K562 (cell line): ENCODE results near the gene IGFBP4. TPM values are rescaled to one million over a fixed set of nuclear protein-coding genes. Genes with fewer than 3 reads are reported as not detected.

Experiments
- CBFB ChIP-seq: sonication (generic); formaldehyde crosslinking; IDR thresholded peaks from 2 replicates; pipeline ENCODE4 v1.4.0; 2020; ENCODE audit warnings: mild to moderate bottlenecking, missing genetic modification reagents
- CHD1 ChIP-seq: fragments of 200-600 bp; sonication (generic); IDR thresholded peaks from one replicate; pipeline ENCODE4 v1.6.1; 2012; ENCODE audit warnings: mild to moderate bottlenecking, moderate library complexity, low read length, inconsistent platforms
- CREB3L1 ChIP-seq: fragments of 450-650 bp; IDR thresholded peaks from 2 replicates; pipeline ENCODE4 v1.6.1; 2014; ENCODE audit warnings: low read depth, mild to moderate bottlenecking, moderate library complexity, borderline replicate concordance
- ETS1 ChIP-seq: conservative IDR thresholded peaks from 2 replicates; pipeline ENCODE4 v1.6.1; 2011; ENCODE audit warnings: low read depth, mild to moderate bottlenecking, low read length; ENCODE audit not compliant: control insufficient read depth
- JUND ChIP-seq, 2 experiments: IDR thresholded peaks; 2 replicates in 1 of 2; 3 replicates in 1 of 2; pipeline ENCODE4 v1.6.1; 2011; ENCODE audit warnings: borderline replicate concordance in 2 of 2, low read depth in 2 of 2, low read length in 2 of 2, improper control_type of control experiment in 1 of 2, missing biosample characterization in 1 of 2, missing genetic modification characterization in 1 of 2, missing genetic modification reagents in 1 of 2
- LEF1 ChIP-seq: fragments of 450-650 bp; IDR thresholded peaks from 2 replicates; pipeline ENCODE4 v1.6.1; 2016; ENCODE audit warnings: mild to moderate bottlenecking
- NRF1 ChIP-seq, 2 experiments: fragments of 450-650 bp; IDR thresholded peaks in 1 of 2; conservative IDR thresholded peaks in 1 of 2; 2 replicates each; pipeline ENCODE4 v1.6.1; 2014; ENCODE audit warnings: mild to moderate bottlenecking in 2 of 2
- PHF8 ChIP-seq: fragments of 200-600 bp; sonication (generic); IDR thresholded peaks from 2 replicates; pipeline ENCODE4 v1.6.1; 2012; ENCODE audit warnings: mixed run types, mild to moderate bottlenecking, inconsistent platforms, low read length, moderate library complexity, borderline replicate concordance
- TAF1 ChIP-seq: IDR thresholded peaks from 2 replicates; pipeline ENCODE4 v1.6.1; 2011; ENCODE audit warnings: mild to moderate bottlenecking, low read length, moderate library complexity; ENCODE audit not compliant: insufficient read depth, control insufficient read depth, severe bottlenecking; ENCODE audit errors: extremely low read depth
- TARDBP ChIP-seq: fragments of 450-650 bp; IDR thresholded peaks from 2 replicates; pipeline ENCODE4 v1.6.1; 2016
- TBP ChIP-seq: optimal IDR thresholded peaks from 2 replicates; pipeline ENCODE3; 2011; ENCODE audit warnings: low read depth, low read length, improper control_type of control experiment
- VEZF1 ChIP-seq: fragments of 200-800 bp; sonication (Bioruptor generic); IDR thresholded peaks from 2 replicates; pipeline ENCODE4 v1.6.1; 2017; ENCODE audit warnings: missing genetic modification characterization, missing compliant biosample characterization
- ZHX1 ChIP-seq: fragments of 150-350 bp; conservative IDR thresholded peaks from 2 replicates; pipeline ENCODE4 v1.6.1; 2014; ENCODE audit warnings: low read length
- ZMIZ1 ChIP-seq, 2 experiments: fragments of 150-350 bp in 1 of 2; IDR thresholded peaks; 2 replicates each; pipeline ENCODE4 v1.6.1; 2012 to 2016; ENCODE audit warnings: low read depth in 2 of 2, low read length in 2 of 2, mild to moderate bottlenecking in 1 of 2, moderate library complexity in 1 of 2
- polyA plus RNA-seq, 8 experiments: library from polyadenylated mRNA; depleted of rRNA in 4 of 8; stranded (reverse) in 5 of 8; unstranded in 3 of 8; fragments of >200 nt; fragmentation: Nextera tagmentation in 2 of 8; fragmentation: Illumina TruSeq in 1 of 8; extraction: Ambion mirVana in 2 of 8; extraction: Trizol in 1 of 8; gene quantifications; 2 replicates each; pipeline versions ENCODE4 v1.2.1 to v1.2.3, GENCODE V29; 2011 to 2014; ENCODE audit warnings: inconsistent platforms in 1 of 8, missing spikeins in 1 of 8
- total RNA-seq, 7 experiments: library from RNA; depleted of rRNA in 6 of 7; stranded (reverse); fragments of >200 nt in 6 of 7; fragmentation: Illumina TruSeq in 2 of 7; extraction: Trizol in 2 of 7; gene quantifications; 2 replicates each; pipeline versions ENCODE4 v1.2.1 to v1.2.3, GENCODE V29; 2011 to 2021; ENCODE audit warnings: low replicate concordance in 1 of 7

Gene IGFBP4
- total and polyA plus RNA-seq, 9 of the 15 experiments (the other 6 are each of a cell fraction or from before 2014, with no cell fraction given): 8.8 to 99.8 (median 18.6) TPM

GRCh38 chr17:40417609-40418427 is 25.4 kb upstream of the IGFBP4 start, which contains the start of gene TOP2A (continued):
- peak; percentile 43 for TF ChIP-seq CHD1
- peak; percentile 84 for TF ChIP-seq TARDBP
- peak; percentile 79 for TF ChIP-seq TBP
- TF ChIP-seq ZMIZ1 (IDR thresholded peaks at IDR 0.05; ENCODE audit: low read depth in 2 of 2, low read length in 2 of 2): 0 out of 4 replicates have a peak, but pooled peaks of 1 of the 2 experiments have one; percentile 17
- TF ChIP-seq LEF1: peak; percentile 77
- TF ChIP-seq ZHX1: no peak
- 0 out of 2 replicates have a peak, but pooled peaks have one; percentile 42 for TF ChIP-seq CREB3L1
- peak; percentile 62 for TF ChIP-seq TAF1
- TF ChIP-seq CBFB (CRISPR knock-in tag): peak; percentile 71; the same call in 1 of the 2 replicates
- peak; percentile 63 for TF ChIP-seq VEZF1 (CRISPR knock-in tag)
- peak; percentile 80; the same call in 1 of the 2 replicates for TF ChIP-seq PHF8
- 0 out of 2 replicates have a peak, but pooled peaks have one; percentile 6 for TF ChIP-seq ETS1
- peak; percentile 49; the same call in 1 of the 2 replicates for TF ChIP-seq JUND (IDR thresholded peaks at IDR 0.05; ENCODE audit: borderline replicate concordance, low read depth, low read length)
- no peak; the same call in 1 of the 3 replicates for TF ChIP-seq JUND (tag; IDR thresholded peaks at IDR 0.05; ENCODE audit: borderline replicate concordance, low read depth, low read length)
- peak in 1 of 2 experiments; percentile 28; a peak in 3 of 4 replicates for TF ChIP-seq NRF1 (conservative IDR thresholded peaks at IDR 0.05 in 1 of 2, IDR thresholded peaks at IDR 0.05 in 1 of 2)
